ENCODE measurements around the gene CTNNAL1.
A peak's percentile ranks its signal among the peaks of the same experiment; 100 is the strongest.

DNA sequence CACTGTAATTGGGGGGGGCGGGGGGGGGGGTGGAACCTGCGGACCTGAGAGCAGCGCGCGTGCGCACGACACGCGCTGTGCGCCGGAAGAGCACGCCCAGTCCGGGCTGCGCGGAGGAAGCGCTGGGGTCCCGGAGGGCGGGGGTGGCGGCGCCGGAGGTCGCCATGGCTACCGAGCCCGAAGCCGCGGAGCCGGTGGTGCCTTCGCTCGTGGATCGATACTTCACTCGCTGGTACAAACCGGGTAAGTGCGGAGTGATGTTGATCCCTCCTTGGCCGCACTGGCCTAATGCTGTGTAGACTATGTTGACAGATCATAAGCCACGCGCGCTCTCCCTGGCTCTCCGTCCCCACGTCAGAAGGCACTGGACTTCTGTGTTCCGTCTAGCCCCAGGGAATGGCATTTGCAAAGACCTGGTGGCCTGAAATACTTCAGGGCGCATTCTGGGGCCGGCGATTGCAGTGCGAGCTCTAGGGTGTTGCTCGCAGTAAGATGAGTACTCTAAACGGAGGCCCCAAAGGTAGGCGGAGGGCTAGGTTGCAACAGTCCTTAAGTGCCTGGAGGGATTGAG lies 78.9 kb downstream of the CTNNAL1 start, which contains the start of gene ABITRAM:
- no peak for TF ChIP-seq HNRNPH1 (optimal IDR thresholded peaks at IDR 0.05; ENCODE audit: low read depth, low read length)
- TF ChIP-seq SRSF9 (IDR thresholded peaks at IDR 0.05; ENCODE audit: borderline replicate concordance, low read depth, low read length), result no peak
- TF ChIP-seq EZH2 (IDR thresholded peaks at IDR 0.05; ENCODE audit: borderline replicate concordance, low read depth, low read length), result no peak
- TF ChIP-seq, protein P1, sequence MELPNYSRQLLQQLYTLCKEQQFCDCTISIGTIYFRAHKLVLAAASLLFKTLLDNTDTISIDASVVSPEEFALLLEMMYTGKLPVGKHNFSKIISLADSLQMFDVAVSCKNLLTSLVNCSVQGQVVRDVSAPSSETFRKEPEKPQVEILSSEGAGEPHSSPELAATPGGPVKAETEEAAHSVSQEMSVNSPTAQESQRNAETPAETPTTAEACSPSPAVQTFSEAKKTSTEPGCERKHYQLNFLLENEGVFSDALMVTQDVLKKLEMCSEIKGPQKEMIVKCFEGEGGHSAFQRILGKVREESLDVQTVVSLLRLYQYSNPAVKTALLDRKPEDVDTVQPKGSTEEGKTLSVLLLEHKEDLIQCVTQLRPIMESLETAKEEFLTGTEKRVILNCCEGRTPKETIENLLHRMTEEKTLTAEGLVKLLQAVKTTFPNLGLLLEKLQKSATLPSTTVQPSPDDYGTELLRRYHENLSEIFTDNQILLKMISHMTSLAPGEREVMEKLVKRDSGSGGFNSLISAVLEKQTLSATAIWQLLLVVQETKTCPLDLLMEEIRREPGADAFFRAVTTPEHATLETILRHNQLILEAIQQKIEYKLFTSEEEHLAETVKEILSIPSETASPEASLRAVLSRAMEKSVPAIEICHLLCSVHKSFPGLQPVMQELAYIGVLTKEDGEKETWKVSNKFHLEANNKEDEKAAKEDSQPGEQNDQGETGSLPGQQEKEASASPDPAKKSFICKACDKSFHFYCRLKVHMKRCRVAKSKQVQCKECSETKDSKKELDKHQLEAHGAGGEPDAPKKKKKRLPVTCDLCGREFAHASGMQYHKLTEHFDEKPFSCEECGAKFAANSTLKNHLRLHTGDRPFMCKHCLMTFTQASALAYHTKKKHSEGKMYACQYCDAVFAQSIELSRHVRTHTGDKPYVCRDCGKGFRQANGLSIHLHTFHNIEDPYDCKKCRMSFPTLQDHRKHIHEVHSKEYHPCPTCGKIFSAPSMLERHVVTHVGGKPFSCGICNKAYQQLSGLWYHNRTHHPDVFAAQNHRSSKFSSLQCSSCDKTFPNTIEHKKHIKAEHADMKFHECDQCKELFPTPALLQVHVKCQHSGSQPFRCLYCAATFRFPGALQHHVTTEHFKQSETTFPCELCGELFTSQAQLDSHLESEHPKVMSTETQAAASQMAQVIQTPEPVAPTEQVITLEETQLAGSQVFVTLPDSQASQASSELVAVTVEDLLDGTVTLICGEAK (IDR thresholded peaks at IDR 0.05), result peak; percentile 88
- TF ChIP-seq, protein P1 (CRISPR knock-in tag; IDR thresholded peaks at IDR 0.05), result no peak
- TF ChIP-seq, protein P2, sequence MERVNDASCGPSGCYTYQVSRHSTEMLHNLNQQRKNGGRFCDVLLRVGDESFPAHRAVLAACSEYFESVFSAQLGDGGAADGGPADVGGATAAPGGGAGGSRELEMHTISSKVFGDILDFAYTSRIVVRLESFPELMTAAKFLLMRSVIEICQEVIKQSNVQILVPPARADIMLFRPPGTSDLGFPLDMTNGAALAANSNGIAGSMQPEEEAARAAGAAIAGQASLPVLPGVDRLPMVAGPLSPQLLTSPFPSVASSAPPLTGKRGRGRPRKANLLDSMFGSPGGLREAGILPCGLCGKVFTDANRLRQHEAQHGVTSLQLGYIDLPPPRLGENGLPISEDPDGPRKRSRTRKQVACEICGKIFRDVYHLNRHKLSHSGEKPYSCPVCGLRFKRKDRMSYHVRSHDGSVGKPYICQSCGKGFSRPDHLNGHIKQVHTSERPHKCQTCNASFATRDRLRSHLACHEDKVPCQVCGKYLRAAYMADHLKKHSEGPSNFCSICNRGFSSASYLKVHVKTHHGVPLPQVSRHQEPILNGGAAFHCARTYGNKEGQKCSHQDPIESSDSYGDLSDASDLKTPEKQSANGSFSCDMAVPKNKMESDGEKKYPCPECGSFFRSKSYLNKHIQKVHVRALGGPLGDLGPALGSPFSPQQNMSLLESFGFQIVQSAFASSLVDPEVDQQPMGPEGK (CRISPR knock-in tag; IDR thresholded peaks at IDR 0.05; ENCODE audit: borderline replicate concordance), result no peak
- TF ChIP-seq, protein P3, sequence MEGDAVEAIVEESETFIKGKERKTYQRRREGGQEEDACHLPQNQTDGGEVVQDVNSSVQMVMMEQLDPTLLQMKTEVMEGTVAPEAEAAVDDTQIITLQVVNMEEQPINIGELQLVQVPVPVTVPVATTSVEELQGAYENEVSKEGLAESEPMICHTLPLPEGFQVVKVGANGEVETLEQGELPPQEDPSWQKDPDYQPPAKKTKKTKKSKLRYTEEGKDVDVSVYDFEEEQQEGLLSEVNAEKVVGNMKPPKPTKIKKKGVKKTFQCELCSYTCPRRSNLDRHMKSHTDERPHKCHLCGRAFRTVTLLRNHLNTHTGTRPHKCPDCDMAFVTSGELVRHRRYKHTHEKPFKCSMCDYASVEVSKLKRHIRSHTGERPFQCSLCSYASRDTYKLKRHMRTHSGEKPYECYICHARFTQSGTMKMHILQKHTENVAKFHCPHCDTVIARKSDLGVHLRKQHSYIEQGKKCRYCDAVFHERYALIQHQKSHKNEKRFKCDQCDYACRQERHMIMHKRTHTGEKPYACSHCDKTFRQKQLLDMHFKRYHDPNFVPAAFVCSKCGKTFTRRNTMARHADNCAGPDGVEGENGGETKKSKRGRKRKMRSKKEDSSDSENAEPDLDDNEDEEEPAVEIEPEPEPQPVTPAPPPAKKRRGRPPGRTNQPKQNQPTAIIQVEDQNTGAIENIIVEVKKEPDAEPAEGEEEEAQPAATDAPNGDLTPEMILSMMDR (IDR thresholded peaks at IDR 0.05 in 2 of 3, conservative IDR thresholded peaks at IDR 0.05 in 1 of 3; ENCODE audit: insufficient read depth in 2 of 3, low read depth in 1 of 3, low read length in 3 of 3), result no peak
- TF ChIP-seq CEBPG (CRISPR knock-in tag; IDR thresholded peaks at IDR 0.05), result no peak
- no peak for TF ChIP-seq CEBPG (tag; conservative IDR thresholded peaks at IDR 0.05 in 1 of 2, IDR thresholded peaks at IDR 0.05 in 1 of 2)
- no peak for TF ChIP-seq SIRT6 (IDR thresholded peaks at IDR 0.05; ENCODE audit: low read depth, low read length)
- TF ChIP-seq SMC3 (conservative IDR thresholded peaks at IDR 0.05; ENCODE audit: insufficient read depth, low read depth, low read length), result no peak
- no peak for TF ChIP-seq ZNF274 (IDR thresholded peaks at IDR 0.05; ENCODE audit: borderline replicate concordance, low read depth, low read length)
- peak in 2 of 3 experiments; percentile 50 to 84; a peak in 3 of 6 replicates for TF ChIP-seq ZBTB11 (CRISPR knock-in tag; IDR thresholded peaks at IDR 0.05)
